WTC11 (cell line): ENCODE measurements around the gene COPZ1. TPM values are rescaled to one million over a fixed set of nuclear protein-coding genes. Genes with fewer than 3 reads are reported as not detected.

Experiments
- ATAC-seq: fragments of 200-7000 bp; cut with Tn5 transposase; 2 replicates; pipeline ENCODE4 v1.10.0; 2021; ENCODE audit warnings: mild to moderate bottlenecking, moderate library complexity
- CTCF ChIA-PET: fragments of 300-600 bp; sonication (Branson Sonifier 250); formaldehyde crosslinking; loops from one replicate; lab custom pipeline; 2021; ENCODE audit warnings: antibody characterized with exemption; lab: Charles Lee
- POLR2A ChIA-PET: fragments of 350-600 bp; sonication (Branson Sonifier 250); formaldehyde crosslinking; loops from one replicate; lab custom pipeline; 2021; ENCODE audit warnings: antibody characterized with exemption; lab: Charles Lee
- DNase-seq: peaks from one replicate; pipeline ENCODE4 v3.0.0; 2021; ENCODE audit warnings: low spot score
- H3K27ac Mint-ChIP-seq: 2 replicates; pipeline ENCODE4 v1.8.0; 2021; ENCODE audit warnings: mixed read lengths
- H3K27me3 Mint-ChIP-seq: 2 replicates; pipeline ENCODE4 v1.8.0; 2021; ENCODE audit warnings: low read depth, mild to moderate bottlenecking, moderate library complexity, mixed read lengths
- H3K36me3 Mint-ChIP-seq: 2 replicates; pipeline ENCODE4 v1.8.0; 2021; ENCODE audit warnings: mixed read lengths
- H3K4me1 Mint-ChIP-seq: 2 replicates; pipeline ENCODE4 v1.8.0; 2022; ENCODE audit warnings: mixed read lengths
- H3K4me3 Mint-ChIP-seq: 2 replicates; pipeline ENCODE4 v1.8.0; 2021; ENCODE audit warnings: mild to moderate bottlenecking, moderate library complexity, mixed read lengths
- H3K9me3 Mint-ChIP-seq: 2 replicates; pipeline ENCODE4 v1.8.0; 2021; ENCODE audit warnings: mixed read lengths
- ATF3 ChIP-seq: sonication (generic); formaldehyde crosslinking; conservative IDR thresholded peaks from 2 replicates; pipeline ENCODE4 v1.8.1; 2022; ENCODE audit warnings: mild to moderate bottlenecking, missing genetic modification reagents
- CTCF ChIP-seq: fragments of 200-600 bp; IDR thresholded peaks from 2 replicates; pipeline ENCODE4 v1.8.0; 2022; ENCODE audit warnings: antibody characterized with exemption
- EMX1 ChIP-seq: fragments of 250-450 bp; sonication (Bioruptor Pico); IDR thresholded peaks from 2 replicates; pipeline ENCODE4 v1.8.0; 2021; ENCODE audit warnings: mild to moderate bottlenecking
- ESRRA ChIP-seq: sonication (generic); formaldehyde crosslinking; IDR thresholded peaks from 2 replicates; pipeline ENCODE4 v1.8.1; 2022; ENCODE audit warnings: mild to moderate bottlenecking, missing genetic modification reagents, borderline replicate concordance
- HMGXB4 ChIP-seq: sonication (generic); formaldehyde crosslinking; IDR thresholded peaks from 2 replicates; pipeline ENCODE4 v1.8.1; 2023; ENCODE audit warnings: mild to moderate bottlenecking, moderate library complexity, missing genetic modification reagents
- MAX ChIP-seq: sonication (generic); formaldehyde crosslinking; IDR thresholded peaks from 2 replicates; pipeline ENCODE4 v1.8.0; 2022; ENCODE audit warnings: mild to moderate bottlenecking, missing genetic modification reagents
- NFATC4 ChIP-seq: fragments of 250-450 bp; sonication (Bioruptor Pico); IDR thresholded peaks from 2 replicates; pipeline ENCODE4 v1.9.0; 2021; ENCODE audit warnings: mild to moderate bottlenecking
- NR2C2 ChIP-seq: sonication (generic); formaldehyde crosslinking; IDR thresholded peaks from 2 replicates; pipeline ENCODE4 v1.8.0; 2022; ENCODE audit warnings: mild to moderate bottlenecking, missing genetic modification reagents
- OVOL2 ChIP-seq: fragments of 250-450 bp; sonication (Bioruptor Pico); IDR thresholded peaks from 2 replicates; pipeline ENCODE4 v1.9.0; 2021; ENCODE audit warnings: mild to moderate bottlenecking, borderline replicate concordance
- PRRX2 ChIP-seq: fragments of 250-450 bp; sonication (Bioruptor Pico); IDR thresholded peaks from 2 replicates; pipeline ENCODE4 v1.8.0; 2021; ENCODE audit warnings: mild to moderate bottlenecking
- SMAD4 ChIP-seq: sonication (generic); formaldehyde crosslinking; IDR thresholded peaks from 2 replicates; pipeline ENCODE4 v1.8.0; 2022; ENCODE audit warnings: mild to moderate bottlenecking, missing genetic modification reagents
- SOX15 ChIP-seq: fragments of 250-450 bp; sonication (Bioruptor Pico); IDR thresholded peaks from 2 replicates; pipeline ENCODE4 v1.9.0; 2021; ENCODE audit warnings: mild to moderate bottlenecking
- SP1 ChIP-seq: sonication (generic); formaldehyde crosslinking; conservative IDR thresholded peaks from 2 replicates; pipeline ENCODE4 v1.8.1; 2022; ENCODE audit warnings: missing genetic modification reagents
- TEAD4 ChIP-seq: sonication (generic); formaldehyde crosslinking; IDR thresholded peaks from 2 replicates; pipeline ENCODE4 v1.8.0; 2022; ENCODE audit warnings: mild to moderate bottlenecking, missing genetic modification reagents
- USF1 ChIP-seq: sonication (generic); formaldehyde crosslinking; IDR thresholded peaks from 2 replicates; pipeline ENCODE4 v1.8.0; 2022; ENCODE audit warnings: mild to moderate bottlenecking, missing genetic modification reagents
- USF2 ChIP-seq: sonication (generic); formaldehyde crosslinking; IDR thresholded peaks from 2 replicates; pipeline ENCODE4 v1.8.1; 2023; ENCODE audit warnings: mild to moderate bottlenecking, missing genetic modification reagents, moderate library complexity
- ZBTB43 ChIP-seq: sonication (generic); formaldehyde crosslinking; IDR thresholded peaks from 2 replicates; pipeline ENCODE4 v1.8.1; 2023; ENCODE audit warnings: mild to moderate bottlenecking, missing genetic modification reagents
- ZNF138 ChIP-seq: sonication (generic); formaldehyde crosslinking; conservative IDR thresholded peaks from 2 replicates; pipeline ENCODE4 v1.8.1; 2022; ENCODE audit warnings: mild to moderate bottlenecking, moderate library complexity, missing genetic modification reagents
- ZNF423 ChIP-seq: fragments of 250-450 bp; sonication (Bioruptor Pico); IDR thresholded peaks from 2 replicates; pipeline ENCODE4 v2.1.2; 2022; ENCODE audit warnings: mild to moderate bottlenecking, moderate library complexity
- total RNA-seq: library from RNA; stranded (reverse); gene quantifications from 3 replicates; pipeline ENCODE4 v1.2.3, GENCODE V29; 2021

The COPZ1 gene
- total RNA-seq, 1 experiment from 2014 or later = 98.2 TPM

GRCh38 chr12:54370171-54370730, 45.3 kb downstream of the COPZ1 start:
- peaks cover 24% of the 10 kb centered on the region for H3K4me1 Mint-ChIP-seq
- DNase-seq (peak; percentile 89), ATAC-seq (peak; percentile 84)
- H3K27ac Mint-ChIP-seq = no peak overlapping the region
- ChIA-PET CTCF (interaction anchor here (0.6 to 2.9 kb wide), 52 partner anchors 10 to 241 kb away, joined by 3 to 167 read pairs (median 5); partner anchors contain the start of genes COPZ1, GTSF1, NCKAP1L and NFE2), POLR2A (interaction anchor here (0.5 to 1.3 kb wide), 4 partner anchors 11 to 156 kb away, joined by 3 to 8 read pairs (median 4); no protein-coding TSS in a partner anchor)
- H3K4me3 Mint-ChIP-seq = peak overlapping the region; percentile 63
- TF ChIP-seq ESRRA = no peak
- no peak for TF ChIP-seq ZBTB43 (CRISPR knock-in tag)
- TF ChIP-seq USF1 (CRISPR knock-in tag) = no peak
- TF ChIP-seq HMGXB4 (CRISPR knock-in tag) = no peak; the same call in 1 of the 2 replicates
- TF ChIP-seq NR2C2 (CRISPR knock-in tag) = no peak
- no peak for TF ChIP-seq NFATC4
- TF ChIP-seq CTCF = peak; percentile 98
- peak; percentile 44; the same call in 1 of the 2 replicates for TF ChIP-seq MAX (CRISPR knock-in tag)
- TF ChIP-seq ZNF138 = no peak
- TF ChIP-seq OVOL2 (CRISPR knock-in tag) = no peak
- TF ChIP-seq PRRX2 (CRISPR knock-in tag) = no peak
- TF ChIP-seq SP1 (CRISPR knock-in tag) = no peak
- no peak for TF ChIP-seq EMX1 (CRISPR knock-in tag)
- TF ChIP-seq SMAD4 (CRISPR knock-in tag) = no peak
- no peak for TF ChIP-seq ZNF423 (CRISPR knock-in tag)
- H3K36me3 Mint-ChIP-seq = peaks cover 20% of the 10 kb centered on the region
- no peaks in the 10 kb centered on the region for H3K9me3 Mint-ChIP-seq
- peaks cover 39% of the 10 kb centered on the region for H3K27me3 Mint-ChIP-seq

GRCh38 chr12:54371328-54372112, 46.6 kb downstream of the COPZ1 start:
- Mint-ChIP-seq H3K4me3 (peak overlapping the region; percentile 63; the same call in 1 of the 2 replicates), H3K27ac (no peak overlapping the region), H3K27me3 (peaks cover 34% of the 10 kb centered on the region), H3K9me3 (no peaks in the 10 kb centered on the region), H3K4me1 (peaks cover 24% of the 10 kb centered on the region), H3K36me3 (peaks cover 20% of the 10 kb centered on the region)
- ATAC-seq (no peak), DNase-seq (no peak)
- ChIA-PET CTCF (interaction anchor here (0.5 to 2.9 kb wide), 22 partner anchors 9 to 533 kb away, joined by 3 to 167 read pairs (median 8); partner anchors contain the start of genes NCKAP1L and ZNF385A), POLR2A (no interaction called here)
- TF ChIP-seq MAX (CRISPR knock-in tag) (no peak), SOX15 (CRISPR knock-in tag) (no peak), TEAD4 (no peak), ATF3 (CRISPR knock-in tag) (no peak), USF2 (CRISPR knock-in tag) (no peak)
